Liver (tissue), 9 donors: ENCODE data around the gene TSPO. TPM values are rescaled to one million over a fixed set of nuclear protein-coding genes. Genes with fewer than 3 reads are reported as not detected.

Experiments used
- DNase-seq: peaks from one replicate; pipeline ENCODE4 v3.0.0-alpha.2; 2017; ENCODE audit warnings: low spot score
- H3K27ac ChIP-seq, 2 donors: one replicate each; pipeline ENCODE4 v1.7.0; 2013; ENCODE audit warnings: inconsistent platforms in 2 of 2, low read length in 2 of 2, control low read depth in 1 of 2, low read depth in 1 of 2, mild to moderate bottlenecking in 1 of 2
- H3K27me3 ChIP-seq, 4 donors: one replicate each; pipeline versions ENCODE4 v1.6.1 to v1.7.0; 2013; ENCODE audit warnings: low read length in 3 of 4, inconsistent platforms in 1 of 4, mild to moderate bottlenecking in 1 of 4, moderate library complexity in 1 of 4; ENCODE audit not compliant: control insufficient read depth in 4 of 4, insufficient read depth in 4 of 4
- H3K36me3 ChIP-seq, 4 donors: one replicate each; pipeline versions ENCODE4 v1.6.1 to v1.7.0; 2013; ENCODE audit warnings: low read length in 3 of 4, mild to moderate bottlenecking in 3 of 4, low read depth in 1 of 4, moderate library complexity in 1 of 4; ENCODE audit not compliant: control insufficient read depth in 4 of 4, insufficient read depth in 3 of 4
- H3K4me1 ChIP-seq, 4 donors: one replicate each; pipeline versions ENCODE4 v1.6.1 to v1.7.0; 2013; ENCODE audit warnings: low read length in 3 of 4, mild to moderate bottlenecking in 3 of 4, moderate library complexity in 1 of 4; ENCODE audit not compliant: control insufficient read depth in 4 of 4, insufficient read depth in 4 of 4
- H3K4me3 ChIP-seq, 3 donors: one replicate each; pipeline versions ENCODE4 v1.6.1 to v1.7.0; 2013; ENCODE audit warnings: low read length in 3 of 3, control low read depth in 1 of 3, low read depth in 1 of 3, mild to moderate bottlenecking in 1 of 3
- H3K9ac ChIP-seq, 2 donors: one replicate each; pipeline ENCODE4 v1.7.0; 2013; ENCODE audit warnings: low read length in 2 of 2, mild to moderate bottlenecking in 2 of 2, moderate library complexity in 2 of 2, control low read depth in 1 of 2, low read depth in 1 of 2
- H3K9me3 ChIP-seq, 4 donors: one replicate each; pipeline versions ENCODE4 v1.6.1 to v1.7.0; 2013; ENCODE audit warnings: low read length in 3 of 4; ENCODE audit not compliant: control insufficient read depth in 4 of 4
- EGR1 ChIP-seq, 2 donors: IDR thresholded peaks; 2 replicates each; pipeline ENCODE4 v1.6.1; 2016 to 2018; ENCODE audit warnings: antibody characterized with exemption in 2 of 2, low read depth in 2 of 2
- FOXA2 ChIP-seq: IDR thresholded peaks from 2 replicates; pipeline ENCODE4 v1.6.1; 2016; ENCODE audit warnings: antibody characterized with exemption
- GABPA ChIP-seq, 2 donors: IDR thresholded peaks in 1 of 2; conservative IDR thresholded peaks in 1 of 2; 2 replicates each; pipeline ENCODE4 v1.6.1; 2016; ENCODE audit warnings: antibody characterized with exemption in 2 of 2, mild to moderate bottlenecking in 1 of 2, moderate library complexity in 1 of 2
- HNF4A ChIP-seq, 2 donors: conservative IDR thresholded peaks; 2 replicates each; pipeline ENCODE4 v1.6.1; 2016; ENCODE audit warnings: antibody characterized with exemption in 2 of 2, mild to moderate bottlenecking in 2 of 2
- HNF4G ChIP-seq: IDR thresholded peaks from 2 replicates; pipeline ENCODE4 v1.6.1; 2016; ENCODE audit warnings: antibody characterized with exemption
- JUND ChIP-seq, 2 donors: IDR thresholded peaks; 2 replicates each; pipeline ENCODE4 v1.6.1; 2016; ENCODE audit warnings: antibody characterized with exemption in 2 of 2
- NR2F2 ChIP-seq: IDR thresholded peaks from 2 replicates; pipeline ENCODE4 v1.6.1; 2016; ENCODE audit warnings: antibody characterized with exemption
- RAD21 ChIP-seq, 2 donors: IDR thresholded peaks; 2 replicates each; pipeline ENCODE4 v1.6.1; 2016; ENCODE audit warnings: antibody characterized with exemption in 2 of 2, mild to moderate bottlenecking in 2 of 2
- SP1 ChIP-seq: IDR thresholded peaks from 2 replicates; pipeline ENCODE4 v1.6.1; 2018; ENCODE audit warnings: antibody characterized with exemption, mild to moderate bottlenecking
- YY1 ChIP-seq: IDR thresholded peaks from 2 replicates; pipeline ENCODE4 v1.6.1; 2016; ENCODE audit warnings: antibody characterized with exemption, mild to moderate bottlenecking
- WGBS: extraction: QIAGEN DNeasy Blood & Tissue Kit; methylation state at CpG from one replicate; pipeline ENCODE4 v1.1.7; 2013; 5-methylcytosine and 5-hydroxymethylcytosine counted together
- polyA plus RNA-seq, 2 donors: library from polyadenylated mRNA; stranded (reverse) in 1 of 2; unstranded in 1 of 2; fragments of 200-250 nt in 1 of 2; fragments of >200 nt in 1 of 2; fragmentation: Nextera tagmentation in 1 of 2; extraction: Ambion mirVana in 1 of 2; gene quantifications; one replicate each; pipeline versions ENCODE4 v1.2.1 to v1.2.3, GENCODE V29; 2013 to 2015
- total RNA-seq, 2 donors: library from RNA; depleted of rRNA; stranded (reverse); fragments of >200 nt; gene quantifications; one replicate each; pipeline ENCODE4 v1.2.3, GENCODE V29; 2014
- TF ChIP-seq, protein P1 (sequence below): fragments of 150-350 bp; IDR thresholded peaks from 2 replicates; pipeline ENCODE4 v1.5.1; 2017; ENCODE audit warnings: improper control_type of control experiment, low read depth, low read length; ENCODE audit not compliant: missing input control
- TF ChIP-seq, protein P2 (sequence below): IDR thresholded peaks from 2 replicates; pipeline ENCODE4 v1.6.1; 2016; ENCODE audit warnings: antibody characterized with exemption
- TF ChIP-seq, protein P3 (sequence below): IDR thresholded peaks from 2 replicates; pipeline ENCODE4 v1.6.1; 2016; ENCODE audit warnings: antibody characterized with exemption
- TF ChIP-seq, protein P4 (sequence below): IDR thresholded peaks from 2 replicates; pipeline ENCODE4 v1.6.1; 2016; ENCODE audit warnings: antibody characterized with exemption
- donor health status: healthy.
- donor health status: healthy.
- donor health status: healthy.
- donor health status: healthy.
- donor health status: healthy.

The TSPO gene
- total and polyA plus RNA-seq, 4 donors: 27.6 to 61.9 (median 40.2) TPM

DNA sequence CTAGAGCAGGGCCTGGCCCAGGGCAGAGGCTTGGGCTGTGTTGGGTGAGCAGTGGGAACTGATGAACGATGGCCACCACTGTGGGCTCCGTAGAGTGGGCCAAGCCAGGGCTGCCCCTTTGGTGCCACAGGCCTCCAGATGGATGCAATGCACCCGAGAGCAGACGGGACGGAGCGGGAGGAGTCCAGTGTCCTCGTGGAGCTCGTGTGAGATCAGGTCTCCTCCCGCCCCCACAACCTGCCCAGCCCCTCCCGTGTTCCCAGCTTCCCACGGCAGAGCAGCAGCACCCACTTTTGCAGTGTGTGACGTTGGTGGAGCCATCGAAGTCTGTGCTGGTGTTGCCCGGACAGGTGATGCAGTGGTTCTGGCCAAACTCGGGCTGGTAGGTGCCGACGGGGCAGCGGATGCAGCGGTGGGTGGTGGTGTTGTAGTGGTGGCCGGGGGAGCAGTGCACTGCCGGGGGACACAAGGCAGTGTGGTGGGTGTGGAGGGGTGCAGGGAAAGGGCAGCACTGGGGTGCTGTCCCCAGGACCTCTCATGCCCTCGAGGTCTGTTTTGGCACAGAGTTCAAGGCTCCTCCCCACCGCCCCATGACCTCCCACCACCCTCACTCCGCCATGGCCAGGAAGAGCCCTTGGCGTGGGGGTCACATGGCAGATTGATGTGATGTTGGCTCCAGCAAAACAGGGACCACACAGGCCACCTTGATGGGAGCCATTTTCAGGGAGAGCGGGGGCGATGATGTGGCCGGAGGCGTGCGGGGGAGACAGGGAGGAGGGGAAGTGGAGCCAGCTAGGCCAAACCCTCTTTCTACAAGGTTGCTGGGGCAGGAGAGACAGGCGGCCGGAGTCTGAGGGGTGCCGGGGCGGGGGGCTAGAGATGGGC lies 59.5 kb downstream of the TSPO start:
- Histone ChIP-seq H3K9ac (no peak overlapping the region), H3K4me1 (no peaks in the 10 kb centered on the region), H3K36me3 (no peaks in the 10 kb centered on the region), H3K27ac (no peak overlapping the region), H3K9me3 (no peaks in the 10 kb centered on the region), H3K4me3 (no peak overlapping the region), H3K27me3 (no peaks in the 10 kb centered on the region)
- TF ChIP-seq HNF4G: no peak
- TF ChIP-seq RAD21 (IDR thresholded peaks at IDR 0.05): no peak
- TF ChIP-seq, protein P1, sequence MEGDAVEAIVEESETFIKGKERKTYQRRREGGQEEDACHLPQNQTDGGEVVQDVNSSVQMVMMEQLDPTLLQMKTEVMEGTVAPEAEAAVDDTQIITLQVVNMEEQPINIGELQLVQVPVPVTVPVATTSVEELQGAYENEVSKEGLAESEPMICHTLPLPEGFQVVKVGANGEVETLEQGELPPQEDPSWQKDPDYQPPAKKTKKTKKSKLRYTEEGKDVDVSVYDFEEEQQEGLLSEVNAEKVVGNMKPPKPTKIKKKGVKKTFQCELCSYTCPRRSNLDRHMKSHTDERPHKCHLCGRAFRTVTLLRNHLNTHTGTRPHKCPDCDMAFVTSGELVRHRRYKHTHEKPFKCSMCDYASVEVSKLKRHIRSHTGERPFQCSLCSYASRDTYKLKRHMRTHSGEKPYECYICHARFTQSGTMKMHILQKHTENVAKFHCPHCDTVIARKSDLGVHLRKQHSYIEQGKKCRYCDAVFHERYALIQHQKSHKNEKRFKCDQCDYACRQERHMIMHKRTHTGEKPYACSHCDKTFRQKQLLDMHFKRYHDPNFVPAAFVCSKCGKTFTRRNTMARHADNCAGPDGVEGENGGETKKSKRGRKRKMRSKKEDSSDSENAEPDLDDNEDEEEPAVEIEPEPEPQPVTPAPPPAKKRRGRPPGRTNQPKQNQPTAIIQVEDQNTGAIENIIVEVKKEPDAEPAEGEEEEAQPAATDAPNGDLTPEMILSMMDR: no peak
- TF ChIP-seq FOXA2: no peak
- no peak for TF ChIP-seq HNF4A (conservative IDR thresholded peaks at IDR 0.05)
- DNase-seq: no peak
- WGBS: 95% methylated on average over 34 of the region's 34 CpGs

DNA sequence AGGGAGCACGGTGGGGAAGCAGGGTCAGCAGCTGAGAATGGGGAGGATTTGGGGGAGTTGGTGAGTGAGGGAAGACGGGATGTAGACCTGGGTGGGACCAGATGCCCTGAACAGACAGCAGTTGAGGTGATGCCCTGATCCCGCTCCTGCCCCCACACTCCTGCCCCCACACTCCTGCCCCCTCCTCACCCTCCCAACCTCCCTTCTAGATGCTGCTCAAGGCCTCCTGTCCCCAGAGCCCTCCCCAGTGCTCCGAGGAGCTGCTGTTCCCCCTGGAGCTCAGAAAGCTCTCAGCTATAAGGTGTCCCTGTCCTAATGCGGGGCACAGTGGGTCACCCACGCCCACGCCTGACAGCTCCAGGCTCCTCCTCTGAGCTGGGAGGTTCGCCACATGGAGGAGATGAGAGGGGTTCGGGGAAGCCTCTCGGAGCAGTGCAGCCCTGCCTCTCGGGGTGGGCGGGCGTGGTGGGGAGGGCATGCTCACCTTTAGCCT lies 60.6 kb downstream of the TSPO start:
- Histone ChIP-seq H3K36me3 (no peaks in the 10 kb centered on the region), H3K4me1 (no peaks in the 10 kb centered on the region), H3K27me3 (no peaks in the 10 kb centered on the region), H3K4me3 (no peak overlapping the region), H3K9me3 (no peaks in the 10 kb centered on the region), H3K27ac (no peak overlapping the region), H3K9ac (no peak overlapping the region)
- no peak for DNase-seq
- TF ChIP-seq, protein P1: no peak
- TF ChIP-seq FOXA2 (no peak), JUND (IDR thresholded peaks at IDR 0.05) (no peak), HNF4A (conservative IDR thresholded peaks at IDR 0.05) (no peak), EGR1 (IDR thresholded peaks at IDR 0.05; ENCODE audit: low read depth in 2 of 2) (no peak), NR2F2 (no peak), RAD21 (IDR thresholded peaks at IDR 0.05) (no peak), YY1 (no peak), SP1 (no peak), GABPA (IDR thresholded peaks at IDR 0.05 in 1 of 2, conservative IDR thresholded peaks at IDR 0.05 in 1 of 2) (no peak)
- TF ChIP-seq, protein P2, sequence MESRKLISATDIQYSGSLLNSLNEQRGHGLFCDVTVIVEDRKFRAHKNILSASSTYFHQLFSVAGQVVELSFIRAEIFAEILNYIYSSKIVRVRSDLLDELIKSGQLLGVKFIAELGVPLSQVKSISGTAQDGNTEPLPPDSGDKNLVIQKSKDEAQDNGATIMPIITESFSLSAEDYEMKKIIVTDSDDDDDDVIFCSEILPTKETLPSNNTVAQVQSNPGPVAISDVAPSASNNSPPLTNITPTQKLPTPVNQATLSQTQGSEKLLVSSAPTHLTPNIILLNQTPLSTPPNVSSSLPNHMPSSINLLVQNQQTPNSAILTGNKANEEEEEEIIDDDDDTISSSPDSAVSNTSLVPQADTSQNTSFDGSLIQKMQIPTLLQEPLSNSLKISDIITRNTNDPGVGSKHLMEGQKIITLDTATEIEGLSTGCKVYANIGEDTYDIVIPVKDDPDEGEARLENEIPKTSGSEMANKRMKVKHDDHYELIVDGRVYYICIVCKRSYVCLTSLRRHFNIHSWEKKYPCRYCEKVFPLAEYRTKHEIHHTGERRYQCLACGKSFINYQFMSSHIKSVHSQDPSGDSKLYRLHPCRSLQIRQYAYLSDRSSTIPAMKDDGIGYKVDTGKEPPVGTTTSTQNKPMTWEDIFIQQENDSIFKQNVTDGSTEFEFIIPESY: no peak
- TF ChIP-seq, protein P3, sequence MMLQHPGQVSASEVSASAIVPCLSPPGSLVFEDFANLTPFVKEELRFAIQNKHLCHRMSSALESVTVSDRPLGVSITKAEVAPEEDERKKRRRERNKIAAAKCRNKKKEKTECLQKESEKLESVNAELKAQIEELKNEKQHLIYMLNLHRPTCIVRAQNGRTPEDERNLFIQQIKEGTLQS: no peak
- TF ChIP-seq, protein P4, sequence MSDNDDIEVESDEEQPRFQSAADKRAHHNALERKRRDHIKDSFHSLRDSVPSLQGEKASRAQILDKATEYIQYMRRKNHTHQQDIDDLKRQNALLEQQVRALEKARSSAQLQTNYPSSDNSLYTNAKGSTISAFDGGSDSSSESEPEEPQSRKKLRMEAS: no peak
- WGBS: 92% methylated on average over 13 of the region's 13 CpGs
